H9 (cell line): ENCODE results near the gene PTPRK. TPM values are rescaled to one million over a fixed set of nuclear protein-coding genes. Genes with fewer than 3 reads are reported as not detected.

Experiments
- DNase-seq: peaks from one replicate; pipeline ENCODE4 v3.0.0-alpha.2; 2017
- H2AFZ ChIP-seq: one replicate; pipeline ENCODE4 v1.6.1; 2013; ENCODE audit warnings: mild to moderate bottlenecking, low read length, control low read depth, moderate library complexity
- H2AK5ac ChIP-seq: 2 replicates; pipeline ENCODE4 v1.6.1; 2013; ENCODE audit warnings: low read length, control low read depth, mixed read lengths; ENCODE audit not compliant: insufficient read length
- H2BK120ac ChIP-seq: one replicate; pipeline ENCODE4 v1.6.1; 2013; ENCODE audit warnings: low read depth, mild to moderate bottlenecking, low read length, control low read depth, inconsistent platforms; ENCODE audit not compliant: poor library complexity, severe bottlenecking
- H2BK12ac ChIP-seq: 2 replicates; pipeline ENCODE4 v1.6.1; 2013; ENCODE audit warnings: low read length, control low read depth, mixed read lengths, low read depth; ENCODE audit not compliant: insufficient read length
- H2BK15ac ChIP-seq: 2 replicates; pipeline ENCODE4 v1.6.1; 2013; ENCODE audit warnings: low read depth, low read length, control low read depth
- H2BK20ac ChIP-seq: one replicate; pipeline ENCODE4 v1.6.1; 2013; ENCODE audit warnings: low read depth, mild to moderate bottlenecking, low read length, control low read depth, inconsistent platforms; ENCODE audit not compliant: poor library complexity, severe bottlenecking
- H2BK5ac ChIP-seq: 2 replicates; pipeline ENCODE4 v1.6.1; 2013; ENCODE audit warnings: low read length, control low read depth, mixed read lengths; ENCODE audit not compliant: insufficient read length
- H3K14ac ChIP-seq: 2 replicates; pipeline ENCODE4 v1.6.1; 2013; ENCODE audit warnings: low read length, control low read depth; ENCODE audit not compliant: insufficient read depth
- H3K18ac ChIP-seq: 2 replicates; pipeline ENCODE4 v1.6.1; 2013; ENCODE audit warnings: low read depth, mild to moderate bottlenecking, mixed read lengths, low read length, control low read depth; ENCODE audit not compliant: insufficient read length
- H3K23ac ChIP-seq: 2 replicates; pipeline ENCODE4 v1.6.1; 2013; ENCODE audit warnings: low read length, control low read depth, mixed read lengths, low read depth; ENCODE audit not compliant: insufficient read length
- H3K23me2 ChIP-seq: 2 replicates; pipeline ENCODE4 v1.6.1; 2013; ENCODE audit warnings: low read depth, mild to moderate bottlenecking, mixed read lengths, low read length, control low read depth; ENCODE audit not compliant: insufficient read length, poor library complexity, severe bottlenecking
- H3K27ac ChIP-seq: 2 replicates; pipeline ENCODE4 v1.5.1; 2013; ENCODE audit warnings: low read length, control low read depth, mixed read lengths, low read depth; ENCODE audit not compliant: insufficient read length
- H3K27me3 ChIP-seq: 2 replicates; pipeline ENCODE4 v1.6.1; 2013; ENCODE audit warnings: low read length, control low read depth, inconsistent platforms; ENCODE audit not compliant: insufficient read depth
- H3K4ac ChIP-seq: 2 replicates; pipeline ENCODE4 v1.6.1; 2013; ENCODE audit warnings: low read depth, mild to moderate bottlenecking, control low read depth, inconsistent platforms, low read length, moderate library complexity
- H3K4me1 ChIP-seq: 2 replicates; pipeline ENCODE4 v1.6.1; 2013; ENCODE audit warnings: low read length, control low read depth, inconsistent platforms; ENCODE audit not compliant: insufficient read depth
- H3K4me2 ChIP-seq: 2 replicates; pipeline ENCODE4 v1.6.1; 2013; ENCODE audit warnings: low read length, control low read depth, mixed read lengths; ENCODE audit not compliant: insufficient read length, insufficient read depth
- H3K56ac ChIP-seq: 2 replicates; pipeline ENCODE4 v1.6.1; 2013; ENCODE audit warnings: low read depth, mild to moderate bottlenecking, mixed read lengths, low read length, control low read depth; ENCODE audit not compliant: insufficient read length
- H3K79me1 ChIP-seq: 2 replicates; pipeline ENCODE4 v1.6.1; 2013; ENCODE audit warnings: low read depth, mild to moderate bottlenecking, moderate library complexity, low read length, control low read depth, inconsistent platforms; ENCODE audit not compliant: insufficient read depth, poor library complexity, severe bottlenecking
- H3K79me2 ChIP-seq: 2 replicates; pipeline ENCODE4 v1.6.1; 2013; ENCODE audit warnings: low read length, control low read depth, inconsistent platforms; ENCODE audit not compliant: insufficient read depth
- H3K9ac ChIP-seq: 2 replicates; pipeline ENCODE4 v1.6.1; 2013; ENCODE audit warnings: low read length, control low read depth, mixed read lengths; ENCODE audit not compliant: insufficient read length; ENCODE audit errors: extremely low read depth
- H3K9me3 ChIP-seq: one replicate; pipeline ENCODE4 v1.6.1; 2013; ENCODE audit warnings: low read depth, low read length, inconsistent platforms; ENCODE audit not compliant: control insufficient read depth
- H3T11ph ChIP-seq: one replicate; pipeline ENCODE4 v1.6.1; 2013; ENCODE audit warnings: mild to moderate bottlenecking, low read length, control low read depth, inconsistent platforms
- H4K20me1 ChIP-seq: one replicate; pipeline ENCODE4 v1.6.1; 2013; ENCODE audit not compliant: control insufficient read depth, insufficient read length, insufficient read depth
- H4K5ac ChIP-seq: 2 replicates; pipeline ENCODE4 v1.6.1; 2013; ENCODE audit warnings: low read depth, mild to moderate bottlenecking, mixed read lengths, low read length, control low read depth; ENCODE audit not compliant: insufficient read length
- H4K8ac ChIP-seq: replicated peaks from 2 replicates; pipeline ENCODE4 v1.6.1; 2013; ENCODE audit warnings: low read length, control low read depth, mixed read lengths, low read depth; ENCODE audit not compliant: insufficient read length
- H4K91ac ChIP-seq: 2 replicates; pipeline ENCODE4 v1.6.1; 2013; ENCODE audit warnings: low read depth, mild to moderate bottlenecking, moderate library complexity, mixed read lengths, low read length, control low read depth; ENCODE audit not compliant: insufficient read length
- H3K27ac Mint-ChIP-seq, 3 experiments: 2 replicates in 2 of 3; 3 replicates in 1 of 3; pipeline ENCODE4 v1.8.0; 2020 to 2021; ENCODE audit warnings: mixed read lengths in 3 of 3, mild to moderate bottlenecking in 1 of 3, moderate library complexity in 1 of 3
- H3K27me3 Mint-ChIP-seq: 2 replicates; pipeline ENCODE4 v1.8.0; 2021; ENCODE audit warnings: low read depth, mild to moderate bottlenecking, moderate library complexity, mixed read lengths
- H3K36me3 Mint-ChIP-seq, 3 experiments: 2 replicates in 2 of 3; 3 replicates in 1 of 3; pipeline ENCODE4 v1.8.0; 2020 to 2021; ENCODE audit warnings: low read depth in 3 of 3, mixed read lengths in 3 of 3; ENCODE audit not compliant: insufficient read depth in 1 of 3
- H3K4me1 Mint-ChIP-seq, 2 experiments: 2 replicates each; pipeline ENCODE4 v1.8.0; 2020; ENCODE audit warnings: mixed read lengths in 2 of 2
- H3K4me3 Mint-ChIP-seq, 2 experiments: 2 replicates in 1 of 2; 3 replicates in 1 of 2; pipeline ENCODE4 v1.8.0; 2020 to 2021; ENCODE audit warnings: mild to moderate bottlenecking in 2 of 2, mixed read lengths in 2 of 2, moderate library complexity in 1 of 2
- H3K9me3 Mint-ChIP-seq, 2 experiments: 2 replicates in 1 of 2; 3 replicates in 1 of 2; pipeline ENCODE4 v1.8.0; 2020; ENCODE audit warnings: mild to moderate bottlenecking in 2 of 2, mixed read lengths in 2 of 2, moderate library complexity in 1 of 2
- CTCF ChIP-seq: fragments of 200-600 bp; sonication (generic); conservative IDR thresholded peaks from 3 replicates; pipeline ENCODE4 v1.8.0; 2021; ENCODE audit warnings: antibody characterized with exemption, mild to moderate bottlenecking
- WGBS: extraction: QIAGEN DNeasy Blood & Tissue Kit; methylation state at CpG from one replicate; pipeline ENCODE4 v1.1.7; 2013; ENCODE audit warnings: missing lambda C conversion rate, low lambda C conversion rate, mixed read lengths; ENCODE audit not compliant: insufficient read length; ENCODE audit errors: extremely low coverage; 5-methylcytosine and 5-hydroxymethylcytosine counted together
- total RNA-seq: library from RNA; stranded (reverse); gene quantifications from 2 replicates; pipeline ENCODE4 v1.2.1, GENCODE V29; 2021

The PTPRK gene
- total RNA-seq, 1 experiment from 2014 or later: 47.9 TPM

- Mint-ChIP-seq H3K36me3 (peaks cover 9 to 17% (median 9%) of the 10 kb centered on the region in 3 experiments), H3K27ac (no peak overlapping the region), H3K4me3 (no peak overlapping the region), H3K4me1 (peaks cover 0 to 7% of the 10 kb centered on the region in 2 experiments; a peak in 3 of 4 replicates), H3K27me3 (no peaks in the 10 kb centered on the region), H3K9me3 (peaks cover 16 to 18% of the 10 kb centered on the region in 2 experiments)
- no peaks in the 10 kb centered on the region for H3K23me2 ChIP-seq
- no peak for DNase-seq
- no peak overlapping the region for H2BK120ac ChIP-seq
- H3K79me2 ChIP-seq: no peaks in the 10 kb centered on the region
- H2BK12ac ChIP-seq: no peak overlapping the region
- no peaks in the 10 kb centered on the region for H4K20me1 ChIP-seq
- H3K9ac ChIP-seq: no peak overlapping the region
- H2BK15ac ChIP-seq: no peak overlapping the region
- no peak overlapping the region for H3K27ac ChIP-seq
- H4K8ac ChIP-seq: no peak overlapping the region
- H3K14ac ChIP-seq: no peak overlapping the region
- H3K4ac ChIP-seq: no peak overlapping the region
- no peaks in the 10 kb centered on the region for H3K9me3 ChIP-seq
- H3K56ac ChIP-seq: no peak overlapping the region
- no peak overlapping the region for H2BK20ac ChIP-seq
- H3K23ac ChIP-seq: no peak overlapping the region
- H2AK5ac ChIP-seq: no peak overlapping the region
- H4K5ac ChIP-seq: no peak overlapping the region
- H2AFZ ChIP-seq: no peak overlapping the region
- H3K79me1 ChIP-seq: no peaks in the 10 kb centered on the region
- no peaks in the 10 kb centered on the region for H3K27me3 ChIP-seq
- no peak overlapping the region for H4K91ac ChIP-seq
- no peak overlapping the region for H3K18ac ChIP-seq
- no peak overlapping the region for H3T11ph ChIP-seq
- TF ChIP-seq CTCF: no peak
- H3K4me2 ChIP-seq: no peak overlapping the region
- no CpG with 5 or more reads among the region's 2 CpGs for WGBS
- H3K4me1 ChIP-seq: no peaks in the 10 kb centered on the region
- H2BK5ac ChIP-seq: no peak overlapping the region
These were observed 597.3 kb downstream of the PTPRK start for GRCh38 chr6:127923135-127923534.
